ENCODE measurements around the gene LY6G5C. TPM values are rescaled to one million over a fixed set of nuclear protein-coding genes. Genes with fewer than 3 reads are reported as not detected.

Gene LY6G5C
- total RNA-seq, 4 donors from 2014 or later = 0.84 TPM; not detected in 3

DNA sequence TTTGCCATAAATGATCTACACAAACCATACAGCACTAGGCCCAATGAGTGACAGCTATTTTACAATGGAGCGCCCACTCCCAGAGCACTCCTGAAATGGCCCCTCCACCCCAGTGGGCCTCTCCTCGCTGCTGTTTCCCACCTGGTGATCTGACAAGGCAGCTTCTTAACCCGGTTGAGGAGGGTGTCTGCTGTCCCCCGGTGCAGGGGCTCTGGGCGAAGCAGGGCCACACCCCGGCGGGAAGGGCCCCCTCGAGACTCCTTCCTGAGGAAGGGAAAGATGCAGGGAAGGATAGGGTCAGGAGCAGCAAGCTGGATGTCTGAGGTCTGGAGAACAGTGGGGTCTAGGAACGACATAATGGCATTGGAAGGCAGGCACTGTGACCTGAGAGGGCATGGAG is 12.0 kb upstream of the LY6G5C start:
- DNase-seq (ENCODE audit: low spot score in 2 of 2) = no peak
- H3K4me1 ChIP-seq = no peaks in the 10 kb centered on the region
- H3K27ac ChIP-seq = peak overlapping the region in 2 of 4 donors; percentile 16 to 44
- 70 to 80% methylated on average over 9 of the region's 9 CpGs for WGBS, 2 donors
- H3K27me3 ChIP-seq = no peaks in the 10 kb centered on the region
- H3K9me3 ChIP-seq = no peaks in the 10 kb centered on the region
- TF ChIP-seq, protein P1, sequence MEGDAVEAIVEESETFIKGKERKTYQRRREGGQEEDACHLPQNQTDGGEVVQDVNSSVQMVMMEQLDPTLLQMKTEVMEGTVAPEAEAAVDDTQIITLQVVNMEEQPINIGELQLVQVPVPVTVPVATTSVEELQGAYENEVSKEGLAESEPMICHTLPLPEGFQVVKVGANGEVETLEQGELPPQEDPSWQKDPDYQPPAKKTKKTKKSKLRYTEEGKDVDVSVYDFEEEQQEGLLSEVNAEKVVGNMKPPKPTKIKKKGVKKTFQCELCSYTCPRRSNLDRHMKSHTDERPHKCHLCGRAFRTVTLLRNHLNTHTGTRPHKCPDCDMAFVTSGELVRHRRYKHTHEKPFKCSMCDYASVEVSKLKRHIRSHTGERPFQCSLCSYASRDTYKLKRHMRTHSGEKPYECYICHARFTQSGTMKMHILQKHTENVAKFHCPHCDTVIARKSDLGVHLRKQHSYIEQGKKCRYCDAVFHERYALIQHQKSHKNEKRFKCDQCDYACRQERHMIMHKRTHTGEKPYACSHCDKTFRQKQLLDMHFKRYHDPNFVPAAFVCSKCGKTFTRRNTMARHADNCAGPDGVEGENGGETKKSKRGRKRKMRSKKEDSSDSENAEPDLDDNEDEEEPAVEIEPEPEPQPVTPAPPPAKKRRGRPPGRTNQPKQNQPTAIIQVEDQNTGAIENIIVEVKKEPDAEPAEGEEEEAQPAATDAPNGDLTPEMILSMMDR (IDR thresholded peaks at IDR 0.05) = no peak
- TF ChIP-seq EP300 (IDR thresholded peaks at IDR 0.05) = no peak
- TF ChIP-seq POLR2A (IDR thresholded peaks at IDR 0.05) = no peak
- peaks cover 4 to 100% (median 10%) of the 10 kb centered on the region in 3 donors for H3K36me3 ChIP-seq
- no peak overlapping the region for H3K4me3 ChIP-seq

DNA sequence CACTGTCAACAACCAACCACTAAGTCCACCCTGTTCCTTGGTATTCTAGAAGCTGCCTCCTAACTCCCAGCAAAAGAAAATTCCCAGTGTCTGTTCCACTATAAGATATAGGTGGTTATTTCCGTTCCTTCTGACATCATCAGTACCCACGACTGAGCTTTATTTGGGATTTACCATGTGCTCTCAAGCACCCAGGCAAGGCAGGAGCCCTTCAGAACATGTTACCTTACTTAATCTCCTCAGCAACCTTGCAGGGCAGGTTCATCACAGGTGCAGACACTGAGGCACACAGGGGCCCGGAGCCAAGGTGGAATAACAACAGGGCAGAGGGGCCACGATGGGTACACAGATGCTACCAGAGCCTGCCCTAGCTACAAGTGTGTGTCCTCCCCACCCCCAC is 11.5 kb upstream of the LY6G5C start:
- H3K36me3 ChIP-seq = peaks cover 4 to 100% (median 10%) of the 10 kb centered on the region in 3 donors

DNA sequence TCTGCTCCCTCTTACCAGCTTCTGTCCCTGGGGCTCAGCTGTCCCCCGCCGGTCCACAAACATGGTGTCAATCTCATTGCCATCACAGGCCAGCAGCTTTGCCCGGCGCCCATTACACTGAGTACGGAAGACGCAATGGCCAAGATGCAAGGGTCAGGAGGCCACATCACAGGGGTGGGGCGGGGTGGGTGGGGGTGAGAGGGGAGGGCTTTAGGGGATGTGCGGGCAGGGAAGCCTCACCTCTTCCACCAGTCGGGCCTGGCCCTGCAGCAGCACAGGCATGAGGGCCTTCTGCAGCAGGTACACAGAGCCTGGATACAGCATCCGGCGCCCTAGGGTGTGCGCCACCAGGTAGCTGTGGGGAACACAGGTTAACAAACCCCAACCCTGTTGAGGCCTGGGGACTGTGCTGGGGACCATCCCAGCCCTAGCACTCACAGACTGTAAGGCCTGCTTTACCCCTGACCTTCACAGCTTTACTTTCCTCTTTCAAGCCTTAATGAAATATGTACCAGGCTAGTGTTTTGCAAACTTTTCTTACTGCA is 10.8 kb upstream of the LY6G5C start:
- DNase-seq (ENCODE audit: low spot score in 2 of 2) = no peak
- Histone ChIP-seq H3K4me1 (no peaks in the 10 kb centered on the region), H3K9me3 (no peaks in the 10 kb centered on the region), H3K27ac (no peak overlapping the region), H3K4me3 (no peak overlapping the region), H3K36me3 (peaks cover 4 to 100% (median 8%) of the 10 kb centered on the region in 3 donors), H3K27me3 (no peaks in the 10 kb centered on the region)
- TF ChIP-seq POLR2A (IDR thresholded peaks at IDR 0.05) (no peak), EP300 (IDR thresholded peaks at IDR 0.05) (no peak)
- TF ChIP-seq, protein P1 (IDR thresholded peaks at IDR 0.05) = no peak
- WGBS, 2 donors = 91 to 92% methylated on average over 12 of the region's 12 CpGs

More for the DNA sequence above, 11.5 kb upstream of the LY6G5C start:
- TF ChIP-seq POLR2A (IDR thresholded peaks at IDR 0.05) (no peak), EP300 (IDR thresholded peaks at IDR 0.05) (no peak)
- TF ChIP-seq, protein P1 (IDR thresholded peaks at IDR 0.05) = no peak
- 63 to 71% methylated on average over 4 of the region's 4 CpGs for WGBS, 2 donors
- H3K4me3 ChIP-seq = no peak overlapping the region
- DNase-seq (ENCODE audit: low spot score in 2 of 2) = no peak
- H3K9me3 ChIP-seq = no peaks in the 10 kb centered on the region
- H3K27me3 ChIP-seq = no peaks in the 10 kb centered on the region
- H3K27ac ChIP-seq = no peak overlapping the region
- H3K4me1 ChIP-seq = no peaks in the 10 kb centered on the region

DNA sequence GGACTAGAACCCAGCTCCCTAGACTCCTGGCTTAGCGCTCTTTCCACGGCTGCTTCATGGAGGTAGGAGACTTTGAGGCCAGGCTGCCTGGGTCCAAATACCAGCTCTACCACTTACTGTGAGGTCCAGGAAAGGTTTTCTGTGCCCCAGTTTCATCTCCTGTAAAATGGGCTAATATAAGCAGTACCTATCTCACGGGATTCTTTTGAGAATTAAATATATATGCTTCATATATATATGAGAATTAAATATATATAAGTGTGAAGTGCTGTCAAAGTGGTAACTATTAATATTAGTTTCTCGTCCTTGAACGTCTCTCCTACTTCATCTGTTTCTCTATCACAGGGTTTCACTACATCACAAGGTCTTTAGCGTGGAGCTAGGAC is 10.2 kb upstream of the LY6G5C start:
- WGBS, 2 donors = 89% methylated on average over 6 of the region's 6 CpGs
- no peak for DNase-seq (ENCODE audit: low spot score in 2 of 2)
- H3K36me3 ChIP-seq = peaks cover 4 to 100% (median 5%) of the 10 kb centered on the region in 3 donors
- no peak overlapping the region for H3K4me3 ChIP-seq
- no peaks in the 10 kb centered on the region for H3K27me3 ChIP-seq
- no peaks in the 10 kb centered on the region for H3K9me3 ChIP-seq
- no peak for TF ChIP-seq EP300 (IDR thresholded peaks at IDR 0.05)
- no peak for TF ChIP-seq POLR2A (IDR thresholded peaks at IDR 0.05)
- TF ChIP-seq, protein P1 (IDR thresholded peaks at IDR 0.05) = no peak
- H3K4me1 ChIP-seq = no peaks in the 10 kb centered on the region
- no peak overlapping the region for H3K27ac ChIP-seq

DNA sequence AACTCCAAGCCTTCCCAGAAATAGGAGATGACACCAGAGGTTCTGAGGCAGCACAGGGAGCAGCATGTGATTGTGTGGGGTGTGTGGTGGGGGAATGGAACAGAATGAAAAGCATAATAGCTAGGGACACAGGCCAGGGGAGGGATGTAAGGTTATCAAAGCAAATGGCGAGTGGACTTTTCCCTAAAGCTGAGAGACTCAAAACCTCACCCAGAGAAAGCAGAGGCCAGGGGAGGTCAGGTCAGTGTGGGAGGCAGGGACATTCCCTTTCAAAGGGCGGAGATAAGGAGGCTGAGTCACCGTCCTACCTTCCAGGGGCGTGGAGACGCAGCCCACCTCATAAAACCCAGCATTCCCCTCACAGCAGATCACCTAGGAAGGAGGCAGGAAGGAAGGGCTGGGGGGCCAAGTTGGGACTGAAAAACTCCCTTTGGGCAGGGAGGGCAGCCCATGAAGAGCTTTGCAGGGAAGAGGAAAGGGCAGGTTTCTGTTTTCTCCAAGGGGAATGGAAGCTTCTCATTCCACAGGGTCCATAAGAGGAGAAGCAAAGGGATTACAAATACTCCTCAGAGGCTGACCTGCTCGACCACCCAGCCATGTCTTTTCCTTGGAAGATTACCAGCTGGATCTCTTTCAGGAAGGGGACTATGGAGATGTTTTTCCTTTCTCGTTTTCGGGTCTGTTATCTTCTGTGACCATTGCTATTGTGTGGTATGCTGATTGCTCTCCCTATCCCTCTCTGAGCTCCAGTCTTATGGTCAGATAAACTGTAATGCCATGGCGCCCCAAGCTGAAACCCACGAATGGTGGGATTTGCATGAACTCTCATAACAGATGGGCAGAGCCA is 9.6 kb upstream of the LY6G5C start:
- WGBS, 2 donors = 57 to 65% methylated on average over 10 of the region's 10 CpGs
- TF ChIP-seq, protein P1 (IDR thresholded peaks at IDR 0.05) = no peak
- TF ChIP-seq POLR2A (IDR thresholded peaks at IDR 0.05) = no peak
- no peak for TF ChIP-seq EP300 (IDR thresholded peaks at IDR 0.05)
- Histone ChIP-seq H3K27ac (peak overlapping the region in 1 of 4 donors; percentile 42), H3K27me3 (no peaks in the 10 kb centered on the region), H3K4me1 (no peaks in the 10 kb centered on the region), H3K36me3 (peaks cover 4 to 100% (median 5%) of the 10 kb centered on the region in 3 donors), H3K9me3 (no peaks in the 10 kb centered on the region), H3K4me3 (no peak overlapping the region)
- DNase-seq (ENCODE audit: low spot score in 2 of 2) = no peak

All from tibial nerve (tissue), 4 donors.